Measurements from ENCODE around the gene GRID1.

DNA sequence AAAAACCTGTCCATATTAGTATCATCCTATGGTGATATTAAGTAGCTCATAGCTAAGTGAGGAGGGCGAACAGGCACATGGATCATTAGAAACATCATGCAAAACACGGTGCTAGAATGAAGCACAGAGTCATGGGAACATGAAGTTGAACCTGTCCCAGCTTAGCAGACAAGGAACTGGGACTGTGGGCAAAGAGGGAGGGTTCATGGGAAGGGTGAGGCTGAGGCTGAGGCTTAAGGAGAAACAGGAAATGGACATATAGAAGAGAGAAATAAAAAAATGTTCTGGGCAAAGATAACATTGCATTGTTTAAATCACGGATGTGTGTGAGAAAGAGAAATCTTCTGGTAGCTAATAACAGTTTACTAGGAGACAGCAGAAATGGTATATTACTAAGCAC is 708.1 kb downstream of the GRID1 start:
- no peak for TF ChIP-seq POLR2AphosphoS5 (IDR thresholded peaks at IDR 0.05; ENCODE audit: low read depth, low read length)
- no peak for TF ChIP-seq TAF1 (IDR thresholded peaks at IDR 0.05; ENCODE audit: low read depth, low read length)
- TF ChIP-seq POLR2A (IDR thresholded peaks at IDR 0.05; ENCODE audit: low read depth, low read length) = no peak
- TF ChIP-seq PAX5 (IDR thresholded peaks at IDR 0.05; ENCODE audit: insufficient read depth, low read length, severe bottlenecking) = no peak

Data from GM12891 (cell line).